BJ (cell line): ENCODE measurements around the gene TWNK. TPM values are rescaled to one million over a fixed set of nuclear protein-coding genes. Genes with fewer than 3 reads are reported as not detected.

ENCODE experiments used
- CTCF ChIA-PET: fragments of 350-600 bp; formaldehyde crosslinking; extraction: SDS; loops from one replicate; lab custom pipeline; 2021; ENCODE audit warnings: antibody characterized with exemption, inconsistent platforms; lab: Yijun Ruan, JAX
- POLR2A ChIA-PET: fragments of 300-600 bp; sonication (Branson Sonifier 250); formaldehyde crosslinking; extraction: SDS; loops from one replicate; lab custom pipeline; 2021; ENCODE audit warnings: antibody characterized with exemption; lab: Charles Lee
- DNase-seq: peaks from one replicate; pipeline ENCODE4 v3.0.0-alpha.2; 2011; ENCODE audit warnings: low read depth
- H3K27me3 ChIP-seq: 2 replicates; pipeline ENCODE4 v1.6.0; 2011; ENCODE audit warnings: low read length; ENCODE audit not compliant: control insufficient read depth, insufficient read depth
- H3K36me3 ChIP-seq: 2 replicates; pipeline ENCODE4 v1.5.1; 2011; ENCODE audit warnings: low read length; ENCODE audit not compliant: control insufficient read depth, insufficient read depth
- H3K4me3 ChIP-seq: 2 replicates; pipeline ENCODE4 v1.5.1; 2011; ENCODE audit warnings: low read depth, mild to moderate bottlenecking, control low read depth, low read length
- CTCF ChIP-seq: IDR thresholded peaks from 2 replicates; pipeline ENCODE4 v1.5.1; 2011; ENCODE audit warnings: low read depth, mild to moderate bottlenecking, control low read depth, inconsistent platforms, low read length, moderate library complexity; ENCODE audit not compliant: insufficient read depth
- polyA plus RNA-seq: library from polyadenylated mRNA; depleted of rRNA; stranded (reverse); fragments of >200 nt; gene quantifications from 2 replicates; pipeline ENCODE4 v1.2.3, GENCODE V29; 2011

Gene TWNK
- polyA plus RNA-seq, 1 experiment, result 5.5 TPM

- H3K36me3 ChIP-seq, result peaks cover 22% of the 10 kb centered on the region
- peak overlapping the region; percentile 71 for H3K4me3 ChIP-seq
- DNase-seq, result no peak
- ChIA-PET POLR2A (no interaction called here), CTCF (interaction anchor here (0.9 to 21.8 kb wide), 7 partner anchors 9 to 67 kb away, joined by 3 to 479 read pairs (median 5); no protein-coding TSS in a partner anchor)
- no peaks in the 10 kb centered on the region for H3K27me3 ChIP-seq
- TF ChIP-seq CTCF, result no peak
These were observed 13.0 kb downstream of the TWNK start for GRCh38 chr10:101000127-101000914.

GRCh38 chr10:101000915-101001658 is 13.7 kb downstream of the TWNK start:
- ChIA-PET CTCF (interaction anchor here (0.5 to 21.8 kb wide), 7 partner anchors 8 to 483 kb away, joined by 3 to 479 read pairs (median 4); partner anchors contain the start of gene KAZALD1), POLR2A (no interaction called here)
- DNase-seq, result peak; percentile 73
- Histone ChIP-seq H3K27me3 (no peaks in the 10 kb centered on the region), H3K36me3 (peaks cover 29% of the 10 kb centered on the region), H3K4me3 (peak overlapping the region; percentile 71)
- TF ChIP-seq CTCF, result no peak

GRCh38 chr10:101001659-101002035 is 14.3 kb downstream of the TWNK start:
- peaks cover 32% of the 10 kb centered on the region for H3K36me3 ChIP-seq
- DNase-seq, result no peak
- TF ChIP-seq CTCF, result no peak
- POLR2A ChIA-PET, result no interaction called here
- H3K4me3 ChIP-seq, result peak overlapping the region; percentile 71
- CTCF ChIA-PET, result interaction anchor here (0.5 to 21.8 kb wide), 5 partner anchors 7 to 483 kb away, joined by 3 to 479 read pairs (median 7); partner anchors contain the start of gene KAZALD1
- no peaks in the 10 kb centered on the region for H3K27me3 ChIP-seq

GRCh38 chr10:101002456-101002855 is 15.1 kb downstream of the TWNK start:
- Histone ChIP-seq H3K4me3 (no peak overlapping the region), H3K27me3 (no peaks in the 10 kb centered on the region), H3K36me3 (peaks cover 41% of the 10 kb centered on the region)
- TF ChIP-seq CTCF, result no peak
- ChIA-PET CTCF (interaction anchor here (1.0 to 21.8 kb wide), 3 partner anchors 7 to 59 kb away, joined by 4 to 479 read pairs (median 237); partner anchors contain the start of gene KAZALD1), POLR2A (no interaction called here)
- DNase-seq, result no peak
